Fibroblast of upper back skin (primary cell): Measurements from ENCODE around the gene LHX6.

Experiments used
- DNase-seq: peaks from one replicate; pipeline ENCODE4 v3.0.0-alpha.2; 2013

The LHX6 gene

GRCh38 chr9:122215663-122216062 lies 13.1 kb downstream of the LHX6 start:
- no peak for DNase-seq

GRCh38 chr9:122214507-122214906 lies 14.2 kb downstream of the LHX6 start:
- no peak for DNase-seq

- DNase-seq = no peak
These were observed 15.0 kb downstream of the LHX6 start for GRCh38 chr9:122213589-122214413.

- DNase-seq = no peak
These were observed 15.6 kb downstream of the LHX6 start for GRCh38 chr9:122213102-122213588.

- no peak for DNase-seq
These were observed 16.2 kb downstream of the LHX6 start for GRCh38 chr9:122212473-122213004.

- DNase-seq = no peak
These were observed 19.3 kb downstream of the LHX6 start for GRCh38 chr9:122209451-122209850.

GRCh38 chr9:122207096-122207495 lies 21.7 kb downstream of the LHX6 start:
- DNase-seq = no peak

GRCh38 chr9:122206118-122207046 lies 22.4 kb downstream of the LHX6 start:
- peak; percentile 88 for DNase-seq

- DNase-seq = no peak
These were observed 23.6 kb downstream of the LHX6 start for GRCh38 chr9:122205176-122205575.

GRCh38 chr9:122204491-122204890 lies 24.3 kb downstream of the LHX6 start:
- DNase-seq = no peak

- DNase-seq = no peak
These were observed 24.7 kb downstream of the LHX6 start for GRCh38 chr9:122204055-122204454.

GRCh38 chr9:122202111-122202510 lies 26.6 kb downstream of the LHX6 start:
- no peak for DNase-seq

- peak; percentile 40 for DNase-seq
These were observed 27.1 kb downstream of the LHX6 start for GRCh38 chr9:122201641-122202040.

GRCh38 chr9:122200960-122201595 lies 27.7 kb downstream of the LHX6 start:
- DNase-seq = peak; percentile 52

GRCh38 chr9:122197882-122198281 lies 30.9 kb downstream of the LHX6 start:
- no peak for DNase-seq

- DNase-seq = no peak
These were observed 31.3 kb downstream of the LHX6 start for GRCh38 chr9:122197426-122197825.

- DNase-seq = no peak
These were observed 32.9 kb downstream of the LHX6 start for GRCh38 chr9:122195875-122196274.

- DNase-seq = no peak
These were observed 35.1 kb downstream of the LHX6 start for GRCh38 chr9:122193651-122194050.

GRCh38 chr9:122192914-122193525 lies 35.7 kb downstream of the LHX6 start:
- no peak for DNase-seq

GRCh38 chr9:122192261-122192875 lies 36.4 kb downstream of the LHX6 start:
- DNase-seq = no peak

GRCh38 chr9:122191584-122191983 lies 37.2 kb downstream of the LHX6 start:
- no peak for DNase-seq
